ENCODE results near the gene CDH4. TPM values are rescaled to one million over a fixed set of nuclear protein-coding genes. Genes with fewer than 3 reads are reported as not detected.

Gene CDH4
- total RNA-seq, 1 donor from 2014 or later = 2.9 TPM

DNA sequence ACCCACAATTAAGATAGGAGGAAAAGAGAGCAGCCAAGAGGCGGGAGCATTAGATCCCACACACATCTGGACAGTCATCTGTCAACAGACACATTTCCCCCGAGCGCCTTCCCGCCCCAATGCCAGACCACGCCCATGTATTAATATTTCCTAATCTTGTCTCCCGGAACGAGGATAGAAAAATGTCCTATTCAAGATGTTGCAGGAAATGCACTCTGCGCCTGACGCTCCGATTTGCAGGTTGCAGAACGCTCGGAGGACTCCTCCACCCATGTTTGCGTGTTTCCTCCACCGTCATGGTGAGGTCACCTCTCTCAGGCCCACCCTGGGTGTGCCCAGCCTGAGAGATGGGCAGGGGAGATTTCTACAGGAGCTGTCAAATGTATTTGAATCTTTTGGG lies 598.4 kb downstream of the CDH4 start:
- Histone ChIP-seq H3K9ac (no peak overlapping the region), H3K79me2 (ENCODE audit: low read depth) (no peaks in the 10 kb centered on the region), H3K9me3 (ENCODE audit: low read depth) (no peaks in the 10 kb centered on the region), H3K4me1 (peaks cover 1% of the 10 kb centered on the region), H3K36me3 (no peaks in the 10 kb centered on the region), H4K20me1 (ENCODE audit: low read depth) (no peaks in the 10 kb centered on the region), H3K4me3 (no peak overlapping the region), H3F3A (ENCODE audit: low read depth) (no peaks in the 10 kb centered on the region), H3K4me2 (no peak overlapping the region), H3K27me3 (no peaks in the 10 kb centered on the region), H3K27ac (no peak overlapping the region), H2AFZ (replicated peaks) (no peak overlapping the region)
- H3K27ac Mint-ChIP-seq = no peak overlapping the region
- no peak for TF ChIP-seq EZH2 (IDR thresholded peaks at IDR 0.05)
- TF ChIP-seq EZH2phosphoT487 (IDR thresholded peaks at IDR 0.05) = no peak
- no peak for TF ChIP-seq CTCF (IDR thresholded peaks at IDR 0.05)
- DNase-seq (ENCODE audit: low spot score) = no peak
- peaks cover 12% of the 10 kb centered on the region for H3K4me1 Mint-ChIP-seq
- H3K36me3 Mint-ChIP-seq = peaks cover 12% of the 10 kb centered on the region
- no peak overlapping the region for H3K4me3 Mint-ChIP-seq
- peaks cover 5% of the 10 kb centered on the region for H3K9me3 Mint-ChIP-seq
- peaks cover 4% of the 10 kb centered on the region for H3K27me3 Mint-ChIP-seq (ENCODE audit: insufficient read depth, low read depth)

GRCh38 chr20:61850926-61851900 lies 599.2 kb downstream of the CDH4 start:
- Mint-ChIP-seq H3K4me3 (no peak overlapping the region), H3K4me1 (peaks cover 8% of the 10 kb centered on the region), H3K27ac (no peak overlapping the region)

GRCh38 chr20:61852268-61853072 lies 600.4 kb downstream of the CDH4 start:
- Histone ChIP-seq H2AFZ (replicated peaks) (no peak overlapping the region), H3K4me3 (no peak overlapping the region), H3F3A (ENCODE audit: low read depth) (no peaks in the 10 kb centered on the region), H3K9me3 (ENCODE audit: low read depth) (no peaks in the 10 kb centered on the region), H3K36me3 (no peaks in the 10 kb centered on the region), H3K4me1 (no peaks in the 10 kb centered on the region), H4K20me1 (ENCODE audit: low read depth) (no peaks in the 10 kb centered on the region), H3K79me2 (ENCODE audit: low read depth) (no peaks in the 10 kb centered on the region), H3K9ac (no peak overlapping the region), H3K4me2 (no peak overlapping the region), H3K27ac (no peak overlapping the region), H3K27me3 (no peaks in the 10 kb centered on the region)
- Mint-ChIP-seq H3K9me3 (peaks cover 3% of the 10 kb centered on the region), H3K4me3 (no peak overlapping the region), H3K36me3 (peaks cover 4% of the 10 kb centered on the region), H3K4me1 (peaks cover 8% of the 10 kb centered on the region), H3K27me3 (ENCODE audit: insufficient read depth, low read depth) (peaks cover 4% of the 10 kb centered on the region), H3K27ac (peak overlapping the region; percentile 37)
- no peak for DNase-seq (ENCODE audit: low spot score)
- no peak for TF ChIP-seq EZH2phosphoT487 (IDR thresholded peaks at IDR 0.05)
- TF ChIP-seq CTCF (IDR thresholded peaks at IDR 0.05) = no peak
- TF ChIP-seq EZH2 (IDR thresholded peaks at IDR 0.05) = no peak

More at GRCh38 chr20:61850926-61851900, 599.2 kb downstream of the CDH4 start:
- Histone ChIP-seq H3K4me3 (no peak overlapping the region), H3K27me3 (no peaks in the 10 kb centered on the region), H3K9me3 (ENCODE audit: low read depth) (no peaks in the 10 kb centered on the region), H3F3A (ENCODE audit: low read depth) (no peaks in the 10 kb centered on the region), H3K79me2 (ENCODE audit: low read depth) (no peaks in the 10 kb centered on the region), H2AFZ (replicated peaks) (no peak overlapping the region), H3K4me1 (no peaks in the 10 kb centered on the region), H3K36me3 (no peaks in the 10 kb centered on the region), H4K20me1 (ENCODE audit: low read depth) (no peaks in the 10 kb centered on the region), H3K4me2 (no peak overlapping the region), H3K9ac (no peak overlapping the region), H3K27ac (no peak overlapping the region)
- Mint-ChIP-seq H3K36me3 (peaks cover 9% of the 10 kb centered on the region), H3K27me3 (ENCODE audit: insufficient read depth, low read depth) (peaks cover 4% of the 10 kb centered on the region), H3K9me3 (peaks cover 5% of the 10 kb centered on the region)
- no peak for TF ChIP-seq CTCF (IDR thresholded peaks at IDR 0.05)
- no peak for TF ChIP-seq EZH2 (IDR thresholded peaks at IDR 0.05)
- no peak for DNase-seq (ENCODE audit: low spot score)

Measured in neural progenitor cell (in vitro differentiated cells).